ENCODE measurements around the gene LARP7.

DNA sequence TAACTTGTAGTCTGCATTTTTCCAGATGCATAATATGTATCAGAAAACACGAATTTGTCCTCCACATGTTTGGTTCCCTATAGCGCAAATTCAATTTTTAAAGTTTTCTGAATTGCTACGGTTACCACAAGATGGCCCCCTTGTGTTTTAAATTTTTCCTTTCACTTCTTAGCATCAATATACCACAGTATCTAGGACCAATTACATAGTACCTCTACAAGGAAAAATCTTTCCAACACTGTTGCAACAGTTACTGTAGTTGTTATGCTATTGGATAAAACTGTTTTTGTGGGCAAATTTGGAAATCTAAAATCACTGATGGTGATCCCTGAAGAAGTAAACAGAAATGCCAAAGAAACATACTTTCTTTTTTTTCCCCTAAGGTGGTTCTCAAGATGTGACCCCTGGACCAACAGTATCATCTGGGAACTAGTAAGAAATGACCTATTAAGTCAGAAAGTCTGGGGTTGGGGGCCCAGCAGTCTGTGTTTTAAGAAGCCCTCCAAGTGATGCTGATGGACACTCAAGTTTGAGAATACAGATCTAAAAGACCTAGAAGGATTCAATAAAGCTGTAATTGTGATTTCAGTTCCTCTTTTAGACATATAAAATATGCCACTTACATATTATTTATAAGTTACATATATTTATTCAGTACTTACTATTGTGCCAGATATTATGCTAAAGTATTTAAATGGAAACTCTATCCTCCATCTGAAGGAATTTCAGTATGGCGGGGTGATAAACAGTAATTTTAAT, 3.3 kb upstream of the LARP7 start:
- TF ChIP-seq POLR2AphosphoS5 (IDR thresholded peaks at IDR 0.05; ENCODE audit: low read depth, low read length), result no peak
- TF ChIP-seq, protein P1, sequence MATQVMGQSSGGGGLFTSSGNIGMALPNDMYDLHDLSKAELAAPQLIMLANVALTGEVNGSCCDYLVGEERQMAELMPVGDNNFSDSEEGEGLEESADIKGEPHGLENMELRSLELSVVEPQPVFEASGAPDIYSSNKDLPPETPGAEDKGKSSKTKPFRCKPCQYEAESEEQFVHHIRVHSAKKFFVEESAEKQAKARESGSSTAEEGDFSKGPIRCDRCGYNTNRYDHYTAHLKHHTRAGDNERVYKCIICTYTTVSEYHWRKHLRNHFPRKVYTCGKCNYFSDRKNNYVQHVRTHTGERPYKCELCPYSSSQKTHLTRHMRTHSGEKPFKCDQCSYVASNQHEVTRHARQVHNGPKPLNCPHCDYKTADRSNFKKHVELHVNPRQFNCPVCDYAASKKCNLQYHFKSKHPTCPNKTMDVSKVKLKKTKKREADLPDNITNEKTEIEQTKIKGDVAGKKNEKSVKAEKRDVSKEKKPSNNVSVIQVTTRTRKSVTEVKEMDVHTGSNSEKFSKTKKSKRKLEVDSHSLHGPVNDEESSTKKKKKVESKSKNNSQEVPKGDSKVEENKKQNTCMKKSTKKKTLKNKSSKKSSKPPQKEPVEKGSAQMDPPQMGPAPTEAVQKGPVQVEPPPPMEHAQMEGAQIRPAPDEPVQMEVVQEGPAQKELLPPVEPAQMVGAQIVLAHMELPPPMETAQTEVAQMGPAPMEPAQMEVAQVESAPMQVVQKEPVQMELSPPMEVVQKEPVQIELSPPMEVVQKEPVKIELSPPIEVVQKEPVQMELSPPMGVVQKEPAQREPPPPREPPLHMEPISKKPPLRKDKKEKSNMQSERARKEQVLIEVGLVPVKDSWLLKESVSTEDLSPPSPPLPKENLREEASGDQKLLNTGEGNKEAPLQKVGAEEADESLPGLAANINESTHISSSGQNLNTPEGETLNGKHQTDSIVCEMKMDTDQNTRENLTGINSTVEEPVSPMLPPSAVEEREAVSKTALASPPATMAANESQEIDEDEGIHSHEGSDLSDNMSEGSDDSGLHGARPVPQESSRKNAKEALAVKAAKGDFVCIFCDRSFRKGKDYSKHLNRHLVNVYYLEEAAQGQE (IDR thresholded peaks at IDR 0.05; ENCODE audit: insufficient read depth in 1 of 2, low read depth in 2 of 2, low read length in 2 of 2), result no peak
- TF ChIP-seq TAF1 (IDR thresholded peaks at IDR 0.05; ENCODE audit: borderline replicate concordance, insufficient read depth, low read length), result no peak
- no peak for TF ChIP-seq FOXP2 (optimal IDR thresholded peaks at IDR 0.05; ENCODE audit: borderline replicate concordance, extremely low read depth, extremely low read length, insufficient read depth)
